Hypothalamus (tissue), 51 donors: ENCODE results near the gene TRIM60.
A peak's percentile ranks its signal among the peaks of the same experiment; 100 is the strongest.
"Not testable (repeated sequence)": the region's sequence is repeated elsewhere in the genome, so short reads cannot be mapped to it uniquely, and the experiment has no call there.

Experiments
- DNase-seq, 51 donors: peaks; one replicate each; lab custom pipeline; 2025; lab: John Stamatoyannopoulos, UW

TRIM60 gene

DNA sequence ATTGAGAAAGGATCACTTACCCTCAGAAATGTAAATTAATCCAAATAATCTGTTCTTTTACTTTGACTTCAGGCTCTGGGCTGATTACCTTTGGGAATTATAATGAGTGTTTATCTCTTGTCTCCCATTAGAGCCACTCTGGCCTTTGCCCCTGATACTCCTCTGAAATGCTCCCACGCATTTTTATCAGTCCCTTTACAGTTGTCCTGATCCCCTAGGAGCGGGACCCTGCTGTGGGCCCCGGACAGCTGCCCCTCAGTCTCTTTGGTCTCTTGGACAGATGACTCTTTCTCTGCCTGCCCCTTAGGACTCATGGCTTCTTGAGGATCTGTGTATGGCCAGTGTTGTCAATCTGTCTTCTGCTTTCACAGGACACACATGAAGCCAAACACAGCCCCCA is 20.8 kb downstream of the TRIM60 start:
- no peak for DNase-seq

DNA sequence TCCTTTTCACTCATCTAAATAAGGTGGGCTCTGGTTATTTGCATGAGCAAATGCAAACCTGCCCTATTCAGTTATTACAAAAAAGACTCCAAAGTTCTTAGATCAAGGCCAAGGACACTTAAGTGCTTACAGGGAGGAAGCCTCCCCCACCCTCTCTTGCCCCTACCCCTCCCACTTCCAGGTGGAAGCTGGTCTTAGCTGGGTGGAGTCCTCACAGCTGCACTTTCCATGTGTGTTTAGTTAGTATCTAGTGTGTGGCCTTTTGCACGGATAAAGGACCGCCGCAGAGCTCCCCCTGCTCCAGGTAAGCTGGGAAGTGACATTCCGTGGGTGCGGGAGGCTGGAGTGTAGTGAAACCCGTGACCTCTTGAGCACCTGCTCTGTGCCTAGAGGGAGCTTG is 21.8 kb downstream of the TRIM60 start, which contains the start of gene TRIM75:
TSS of gene TRIM75 (plus strand) at position 222 of the 400 bp plus-strand sequence. CDS start 5,282 bp downstream, outside the sequence.
- DNase-seq = no peak

DNA sequence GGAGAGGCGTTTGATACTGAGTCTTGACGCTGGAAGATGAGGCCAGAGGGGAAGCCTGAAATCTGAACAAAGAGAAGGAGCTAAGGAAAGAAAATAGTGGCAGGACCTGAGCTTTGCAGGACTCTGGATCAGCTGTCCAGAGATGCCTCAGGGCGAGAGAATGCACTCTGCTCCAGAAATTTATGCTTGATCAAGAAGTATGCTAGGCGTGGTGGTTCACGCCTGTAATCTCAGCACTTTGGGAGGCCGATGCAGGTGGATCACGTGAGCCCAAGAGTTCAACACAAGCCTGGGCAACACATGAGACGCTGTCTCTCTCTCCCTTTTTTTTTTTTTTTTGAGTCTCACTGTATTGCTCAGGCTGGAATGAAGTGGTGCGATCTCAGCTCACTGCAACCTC is 23.8 kb downstream of the TRIM60 start:
- DNase-seq = no peak

DNA sequence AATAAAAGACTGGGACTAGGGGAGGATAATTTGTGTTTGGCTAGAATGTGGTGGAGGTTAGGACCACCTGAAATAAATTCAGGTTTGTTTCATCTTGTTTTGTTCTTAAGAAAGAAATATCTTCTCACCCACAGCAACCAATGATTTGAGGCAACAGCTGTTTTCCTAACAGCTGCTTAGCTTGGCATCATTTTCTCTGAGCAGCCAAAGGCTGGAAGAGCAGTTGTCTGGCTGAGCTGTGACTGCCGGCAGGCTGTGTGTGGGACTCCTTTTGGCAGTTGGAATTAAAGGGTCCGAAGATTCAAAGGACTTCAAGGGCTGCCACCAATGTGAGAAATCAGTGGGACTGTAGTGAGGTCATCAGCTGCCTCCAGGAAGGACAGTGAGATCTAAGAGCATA is 26.9 kb downstream of the TRIM60 start:
- peak in 1 of 51 donors; percentile 1 for DNase-seq

DNA sequence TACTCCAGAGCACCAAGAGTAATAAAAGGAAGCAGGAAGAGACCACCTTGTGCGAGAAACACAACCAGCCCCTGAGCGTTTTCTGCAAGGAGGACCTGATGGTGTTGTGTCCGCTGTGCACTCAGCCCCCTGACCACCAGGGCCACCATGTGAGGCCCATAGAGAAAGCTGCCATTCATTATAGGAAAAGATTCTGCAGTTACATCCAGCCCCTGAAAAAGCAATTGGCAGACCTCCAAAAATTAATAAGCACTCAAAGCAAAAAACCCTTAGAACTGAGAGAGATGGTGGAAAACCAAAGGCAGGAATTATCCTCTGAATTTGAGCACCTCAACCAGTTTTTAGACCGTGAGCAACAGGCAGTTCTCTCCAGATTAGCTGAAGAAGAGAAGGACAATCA is 27.6 kb downstream of the TRIM60 start:
- DNase-seq = no peak

DNA sequence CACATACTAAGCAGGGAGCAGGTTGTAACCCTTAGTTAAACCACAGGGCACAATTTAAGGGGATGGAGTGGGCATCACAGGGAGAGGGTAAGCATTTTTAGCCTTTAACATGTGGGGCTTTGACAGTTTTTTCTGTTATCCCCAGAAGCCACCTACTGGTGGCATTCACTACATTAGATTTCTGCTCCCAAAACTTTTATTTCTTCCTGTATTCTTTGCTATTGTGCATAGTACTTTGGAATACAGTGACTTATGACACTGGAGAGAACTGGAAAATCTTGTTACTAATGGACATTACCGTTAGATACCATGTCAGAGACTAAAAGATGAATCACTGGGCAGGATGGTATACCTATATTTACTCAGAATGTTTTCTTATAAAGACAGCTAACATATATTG is 29.1 kb downstream of the TRIM60 start:
- no peak for DNase-seq

DNA sequence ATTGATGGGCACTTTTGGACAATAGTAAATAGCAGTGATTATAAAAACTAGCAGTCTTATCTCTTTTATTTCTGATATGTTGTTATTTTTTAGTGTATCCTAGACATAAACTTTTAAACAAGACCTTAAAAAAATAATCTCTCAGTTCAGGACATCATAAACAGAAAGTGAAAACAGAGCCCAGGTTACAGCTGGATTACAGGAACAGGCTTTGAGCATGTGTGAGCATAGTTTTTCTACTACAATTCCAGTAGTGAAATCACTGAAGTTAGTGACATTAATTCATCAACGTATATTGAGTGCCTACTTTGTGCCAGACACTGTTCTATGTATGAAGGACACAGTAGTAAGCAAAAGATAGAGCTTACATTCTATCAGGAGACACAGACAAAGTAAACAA is 38.8 kb downstream of the TRIM60 start:
- no peak for DNase-seq

DNA sequence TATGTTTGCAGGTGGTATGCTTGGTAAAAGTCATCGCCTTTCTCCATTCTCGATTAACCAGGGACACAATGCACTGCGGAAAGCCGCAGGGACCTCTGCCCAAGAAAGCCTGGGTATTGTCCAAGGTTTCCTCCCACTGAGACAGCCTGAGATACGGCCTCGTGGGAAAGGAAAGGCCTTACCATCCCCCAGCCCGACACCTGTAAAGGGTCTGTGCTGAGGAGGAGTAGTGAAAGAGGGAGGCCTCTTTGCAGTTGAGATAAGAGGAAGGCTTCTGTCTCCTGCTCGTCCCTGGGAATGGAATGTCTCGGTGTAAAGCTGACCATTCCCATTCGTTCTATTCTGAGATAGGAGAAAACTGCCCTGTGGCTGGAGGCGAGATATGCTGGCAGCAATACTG is 41.5 kb downstream of the TRIM60 start:
- not testable (repeated sequence) for DNase-seq

DNA sequence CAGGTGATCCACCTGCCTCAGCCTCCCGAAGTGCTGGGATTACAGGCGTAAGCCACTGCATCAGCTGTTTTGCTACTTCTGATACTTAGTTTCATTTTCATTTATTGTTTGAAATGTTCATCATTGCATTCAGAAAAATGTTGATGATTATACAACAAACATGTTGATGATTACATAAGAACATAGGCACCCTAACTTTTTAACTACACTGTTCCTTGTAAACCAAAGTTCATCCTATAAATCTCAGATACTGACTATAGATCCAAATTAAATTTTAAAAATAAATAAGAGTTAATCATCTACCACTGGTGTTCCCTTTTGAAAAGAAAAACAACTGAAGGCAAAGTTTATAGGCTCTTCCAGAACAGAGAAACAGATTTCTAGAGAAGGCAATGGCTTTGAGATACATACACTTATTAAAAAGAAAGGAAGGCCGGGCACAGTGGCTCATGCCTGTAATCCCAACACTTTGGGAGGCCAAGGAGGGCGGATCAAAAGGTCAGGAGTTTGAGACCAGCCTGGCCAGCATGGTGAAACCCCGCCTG is 45.3 kb downstream of the TRIM60 start:
- DNase-seq = no peak

DNA sequence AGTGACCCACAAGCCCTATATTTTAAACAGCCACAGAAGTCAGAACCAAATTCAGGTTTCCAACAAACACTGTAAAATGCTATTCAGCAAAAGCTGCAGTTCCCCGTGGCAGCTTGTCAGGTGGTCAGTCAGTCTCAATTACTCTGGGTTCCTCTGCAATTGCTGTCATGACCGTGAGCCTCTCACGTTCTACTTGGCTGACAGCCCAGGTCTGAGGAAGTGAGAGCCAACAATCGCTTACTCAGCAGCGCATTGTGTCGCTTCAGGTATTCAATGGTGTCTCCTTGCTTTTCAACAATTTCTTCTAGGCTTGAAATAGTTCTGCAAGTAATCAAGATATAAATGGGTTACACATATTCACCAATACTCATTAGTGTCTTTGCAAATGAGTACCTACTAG is 47.7 kb downstream of the TRIM60 start:
- peak in 17 of 51 donors; percentile 1 to 36 (median 9) for DNase-seq

DNA sequence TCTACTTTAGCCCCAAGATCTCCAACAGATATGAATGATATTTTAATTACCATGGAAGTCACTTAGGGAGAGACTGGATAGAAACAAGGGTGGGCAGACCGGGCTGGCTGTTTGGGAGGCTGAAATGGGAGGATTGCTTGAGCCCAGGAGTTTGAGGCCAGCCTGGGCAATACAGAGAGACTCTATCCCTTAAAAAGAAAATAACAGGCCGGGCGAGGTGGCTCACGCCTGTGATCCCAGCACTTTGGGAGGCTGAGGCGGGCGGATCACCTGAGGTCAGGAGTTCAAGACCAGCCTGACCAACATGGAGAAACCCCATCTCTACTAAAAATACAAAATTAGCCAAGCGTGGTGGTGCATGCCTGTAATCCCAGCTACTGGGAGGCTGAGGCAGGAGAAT is 53.0 kb downstream of the TRIM60 start:
- DNase-seq = not testable (repeated sequence)

DNA sequence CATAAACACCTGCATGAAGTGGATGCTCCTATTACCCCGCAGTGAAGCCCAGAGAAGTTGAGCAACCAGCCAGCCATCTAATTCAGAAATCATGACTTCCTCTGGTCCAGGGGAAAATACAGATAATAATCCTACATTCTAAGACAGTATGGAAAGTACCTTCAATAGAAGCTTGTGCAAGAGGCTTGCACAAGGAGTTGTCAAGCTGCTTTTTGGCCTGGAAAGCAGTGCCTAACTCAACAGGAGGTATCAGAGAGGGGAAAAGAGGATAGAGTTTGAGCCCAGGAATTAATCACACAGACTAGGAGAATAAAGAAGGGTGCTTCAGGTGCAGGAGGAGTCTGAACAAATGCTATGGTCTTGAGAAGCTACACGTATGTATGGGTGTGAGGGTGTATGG is 54.1 kb downstream of the TRIM60 start:
- no peak for DNase-seq

DNA sequence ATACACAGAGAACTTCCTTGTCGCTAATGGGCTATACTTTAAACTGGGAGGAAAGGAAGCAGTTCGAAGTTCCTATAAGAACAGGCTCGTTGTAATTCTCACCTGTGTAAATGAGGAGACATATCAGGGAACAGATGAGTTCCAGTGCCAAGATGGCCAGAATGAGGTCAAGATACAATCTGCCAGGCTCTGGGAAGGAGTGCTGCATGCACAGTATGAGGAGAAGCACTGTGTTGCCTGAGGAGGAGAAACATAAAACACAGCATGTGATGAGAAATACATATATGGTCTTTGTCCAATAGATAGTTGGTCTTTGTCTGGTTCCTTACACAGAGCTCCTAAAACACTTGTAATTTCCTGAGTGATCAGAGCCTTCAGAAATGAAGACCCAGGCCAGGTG is 56.6 kb downstream of the TRIM60 start:
- no peak for DNase-seq
